HPDE6-E6E7 (cell line): Measurements from ENCODE around the gene DTNBP1.
"Not testable (repeated sequence)": the region's sequence is repeated elsewhere in the genome, so short reads cannot be mapped to it uniquely, and the experiment has no call there.

Experiments
- DNase-seq: peaks from one replicate; pipeline ENCODE4 v3.0.0; 2011; ENCODE audit warnings: missing footprints; ENCODE audit errors: extremely low spot score

The DTNBP1 gene

DNA sequence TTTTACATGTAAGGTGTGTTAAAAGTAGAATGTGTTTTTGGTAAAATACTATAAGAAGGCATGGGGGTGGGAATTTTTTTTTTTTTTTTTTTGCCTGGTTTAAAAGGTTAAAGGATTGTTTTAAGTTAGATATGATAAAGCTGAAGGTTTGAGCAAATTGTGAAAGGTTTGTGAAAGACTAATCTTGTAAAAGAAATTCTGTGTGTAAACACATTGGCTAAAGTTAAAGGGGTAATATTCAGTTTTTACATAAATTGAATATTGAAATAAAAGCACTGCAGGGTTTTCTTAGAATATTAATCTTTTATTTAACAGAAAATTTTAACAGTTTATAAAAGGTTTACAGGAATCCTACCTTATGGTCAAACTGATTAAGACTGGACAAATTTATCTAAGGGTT is 105.7 kb downstream of the DTNBP1 start:
- DNase-seq = no peak

GRCh38 chr6:15556711-15557110 is 106.1 kb downstream of the DTNBP1 start:
- DNase-seq = no peak

GRCh38 chr6:15555101-15556038 is 107.5 kb downstream of the DTNBP1 start:
- DNase-seq = no peak

DNA sequence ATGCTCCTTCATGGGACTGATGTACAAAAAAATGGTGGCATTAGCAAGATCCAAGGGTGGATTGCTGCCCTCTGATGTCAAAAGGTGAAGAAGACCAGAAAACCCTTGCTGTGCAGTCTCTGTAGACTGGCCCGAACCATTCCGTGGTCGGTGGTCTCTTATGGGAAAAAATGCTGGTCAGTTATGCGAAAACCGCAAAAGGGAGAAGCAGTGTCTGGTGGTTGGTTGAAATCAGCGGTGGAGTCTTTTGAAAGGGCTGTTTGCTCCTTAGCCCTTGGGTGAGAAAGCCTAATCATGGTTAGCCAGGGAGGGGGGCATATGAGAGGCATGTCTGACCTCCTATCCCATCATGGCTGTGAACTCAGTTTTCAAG is 108.1 kb downstream of the DTNBP1 start:
- DNase-seq = no peak

DNA sequence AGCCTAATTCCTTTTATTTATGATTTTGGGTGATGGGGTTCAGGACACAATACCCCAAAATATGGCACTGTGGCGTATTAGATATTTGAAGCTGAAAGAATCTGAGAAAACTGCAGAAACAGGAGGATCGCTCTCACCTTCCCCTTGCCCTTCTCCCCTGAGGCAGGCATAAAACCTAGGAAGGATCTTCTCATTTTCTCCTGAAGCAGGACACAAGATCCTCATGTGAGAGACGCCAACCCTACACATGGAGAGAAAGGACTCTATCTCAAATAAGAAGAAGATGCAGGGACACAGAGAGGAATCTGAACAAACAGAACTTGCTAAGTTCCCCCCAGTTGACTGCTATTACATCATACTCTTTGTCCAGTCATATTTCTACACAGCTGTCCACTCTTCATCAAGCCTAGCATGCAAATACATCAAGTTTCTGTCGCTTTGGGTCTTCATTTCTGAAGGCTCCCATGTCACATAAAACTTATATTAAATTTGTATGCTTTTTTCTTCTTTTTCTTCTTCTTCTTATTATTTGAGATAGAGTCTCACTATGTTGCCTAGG is 109.0 kb downstream of the DTNBP1 start:
- no peak for DNase-seq

- no peak for DNase-seq
Measured at GRCh38 chr6:15553031-15553430, 109.8 kb downstream of the DTNBP1 start.

- DNase-seq = no peak
Measured at GRCh38 chr6:15551798-15552197, 111.0 kb downstream of the DTNBP1 start.

DNA sequence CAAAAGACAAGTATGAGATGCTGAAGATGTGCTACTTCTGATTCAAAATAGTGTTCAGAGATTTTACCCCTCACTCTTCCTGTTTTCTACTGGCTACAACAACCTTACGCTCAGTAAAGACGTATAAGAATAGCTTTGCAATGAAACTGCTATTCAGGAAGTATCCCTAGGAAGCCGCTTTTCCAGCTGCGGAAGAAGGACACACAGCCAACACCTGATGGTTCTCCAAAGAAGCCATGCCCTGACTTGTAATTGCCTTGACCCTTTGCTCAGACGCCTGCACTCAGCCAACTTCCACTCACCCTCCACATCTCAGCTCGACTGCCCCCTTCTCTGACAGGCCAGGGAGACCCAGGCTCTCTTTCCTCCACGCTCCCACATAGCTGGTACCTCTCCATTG is 111.6 kb downstream of the DTNBP1 start:
- DNase-seq = no peak

- no peak for DNase-seq
Measured at GRCh38 chr6:15550546-15551123, 112.2 kb downstream of the DTNBP1 start.

DNA sequence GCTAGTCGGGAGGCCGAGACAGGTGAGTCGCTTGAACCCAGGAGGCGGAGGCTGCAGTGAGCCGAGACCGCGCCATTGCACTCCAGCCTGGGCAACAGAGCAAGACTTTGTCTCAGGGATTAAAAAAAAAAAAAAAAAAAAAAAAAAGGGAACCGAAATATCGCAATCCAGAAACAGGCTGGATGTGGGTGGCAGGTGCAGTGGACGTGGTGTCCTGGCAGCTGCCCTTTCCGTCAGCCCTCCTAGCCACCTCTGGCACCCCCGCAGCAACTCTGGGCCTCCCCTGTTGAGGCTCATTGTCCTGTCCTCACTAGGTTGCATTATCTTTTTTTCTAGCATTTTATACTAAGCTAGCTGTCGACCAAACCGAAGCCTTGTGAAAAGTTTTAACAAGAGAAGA is 113.5 kb downstream of the DTNBP1 start:
- no peak for DNase-seq

- no peak for DNase-seq
Measured at GRCh38 chr6:15547400-15547799, 115.4 kb downstream of the DTNBP1 start.

- DNase-seq = no peak
Measured at GRCh38 chr6:15546591-15546990, 116.2 kb downstream of the DTNBP1 start.

- DNase-seq = no peak
Measured at GRCh38 chr6:15544321-15544900, 118.4 kb downstream of the DTNBP1 start.

DNA sequence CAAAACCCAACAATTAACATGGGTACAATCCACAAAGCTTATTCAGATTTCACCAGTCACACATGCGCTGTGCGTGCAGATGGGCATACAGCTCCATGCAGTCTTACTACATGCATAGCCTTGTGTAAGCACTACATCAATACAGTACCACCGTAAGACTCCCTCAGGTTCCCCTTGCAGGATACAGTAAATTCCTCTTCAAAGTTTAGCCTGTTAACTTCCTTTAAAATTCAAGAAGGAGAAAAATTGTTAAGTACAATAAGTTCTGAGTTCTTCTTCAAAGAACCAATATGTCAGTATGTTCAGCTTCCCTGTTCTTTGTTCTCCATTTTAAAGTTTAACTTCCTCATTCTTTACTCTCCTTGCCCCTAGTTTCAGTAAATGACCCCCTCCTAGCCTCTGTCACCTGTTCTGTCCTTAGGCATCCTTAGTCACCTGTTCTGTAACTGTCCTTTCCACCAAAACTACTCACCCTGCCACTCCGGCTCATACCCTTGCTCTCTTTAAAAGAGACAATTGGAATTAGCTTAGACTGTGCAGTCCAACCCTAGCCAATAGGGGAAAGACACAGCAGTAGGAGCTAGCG is 119.4 kb downstream of the DTNBP1 start:
- not testable (repeated sequence) for DNase-seq

DNA sequence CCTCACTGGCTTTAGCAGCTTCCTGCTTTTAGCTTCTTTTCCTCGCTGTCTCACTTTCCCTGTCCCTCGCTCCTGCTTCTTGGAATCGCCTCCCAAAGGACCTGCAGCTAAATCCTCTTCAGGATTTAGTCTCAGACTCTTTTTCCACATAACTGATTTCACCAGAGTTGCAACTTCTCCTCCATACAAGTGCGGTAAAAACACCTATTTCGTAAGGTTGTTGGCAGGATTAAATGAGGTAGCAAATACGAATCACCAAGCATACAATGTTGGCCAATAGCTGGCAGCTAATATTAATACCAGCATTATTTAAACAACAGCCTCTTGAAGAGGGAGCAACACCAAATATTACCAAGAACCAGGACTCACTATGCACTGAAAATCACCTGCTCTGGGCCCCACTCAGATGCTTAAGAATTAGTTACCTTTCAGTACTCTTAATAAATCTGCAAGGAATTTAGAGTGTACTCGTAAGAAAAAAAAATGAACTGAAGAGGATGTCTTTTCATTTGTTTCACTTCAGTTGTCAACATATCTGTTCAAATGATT is 123.0 kb downstream of the DTNBP1 start:
- DNase-seq = no peak

DNA sequence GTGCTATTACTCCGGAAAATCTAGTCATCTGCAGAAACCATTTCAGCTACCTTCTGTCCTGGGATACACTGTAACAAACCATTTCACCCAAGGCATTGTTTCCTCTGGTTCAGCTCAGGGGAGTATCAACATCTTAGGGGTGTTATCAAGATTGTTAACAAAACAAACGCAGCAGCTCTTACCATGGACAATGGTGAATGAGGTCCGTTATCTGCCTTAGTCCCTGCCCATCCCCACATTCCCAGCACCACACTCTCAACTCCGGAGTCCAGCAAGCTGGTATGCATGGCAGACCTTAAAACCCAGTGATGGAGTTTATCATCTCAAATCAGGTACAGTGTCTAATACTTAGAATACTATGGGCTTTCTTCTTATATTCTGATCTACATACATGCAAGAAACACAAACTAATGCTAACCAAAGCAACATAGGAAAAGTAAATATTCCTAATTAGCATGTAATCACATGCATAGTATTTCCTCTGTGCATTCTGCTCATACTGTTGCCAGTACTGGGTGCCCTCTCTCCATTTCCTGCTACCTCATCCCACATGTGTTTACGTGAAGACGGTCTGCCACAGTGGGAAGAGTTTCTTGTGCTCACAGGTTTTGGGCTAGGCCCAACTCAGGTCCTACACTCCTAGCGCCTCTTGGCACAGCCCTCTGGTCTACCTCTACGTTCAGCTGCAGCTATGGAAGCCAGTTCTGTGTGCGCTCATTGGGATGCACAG is 123.9 kb downstream of the DTNBP1 start:
- DNase-seq = no peak

DNA sequence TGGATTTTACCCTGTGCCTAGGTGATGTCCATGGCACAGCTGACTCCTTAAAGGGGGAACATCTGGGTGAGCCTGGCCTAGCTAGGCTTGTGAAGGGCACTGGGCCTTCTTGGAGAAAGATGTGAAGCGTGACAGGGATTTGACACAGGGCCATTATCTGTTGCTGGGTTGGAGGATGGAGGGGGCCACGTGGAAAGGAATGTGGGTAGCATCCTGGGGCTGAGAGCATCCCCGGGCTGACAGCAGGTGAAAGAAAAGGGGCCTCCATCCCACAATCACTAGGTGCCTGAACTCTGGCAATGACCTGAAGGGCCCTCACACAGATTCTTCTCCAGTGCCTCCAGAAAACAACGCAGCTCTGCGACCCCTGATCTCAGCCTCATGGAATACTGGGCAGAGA is 124.7 kb downstream of the DTNBP1 start:
- DNase-seq = no peak

DNA sequence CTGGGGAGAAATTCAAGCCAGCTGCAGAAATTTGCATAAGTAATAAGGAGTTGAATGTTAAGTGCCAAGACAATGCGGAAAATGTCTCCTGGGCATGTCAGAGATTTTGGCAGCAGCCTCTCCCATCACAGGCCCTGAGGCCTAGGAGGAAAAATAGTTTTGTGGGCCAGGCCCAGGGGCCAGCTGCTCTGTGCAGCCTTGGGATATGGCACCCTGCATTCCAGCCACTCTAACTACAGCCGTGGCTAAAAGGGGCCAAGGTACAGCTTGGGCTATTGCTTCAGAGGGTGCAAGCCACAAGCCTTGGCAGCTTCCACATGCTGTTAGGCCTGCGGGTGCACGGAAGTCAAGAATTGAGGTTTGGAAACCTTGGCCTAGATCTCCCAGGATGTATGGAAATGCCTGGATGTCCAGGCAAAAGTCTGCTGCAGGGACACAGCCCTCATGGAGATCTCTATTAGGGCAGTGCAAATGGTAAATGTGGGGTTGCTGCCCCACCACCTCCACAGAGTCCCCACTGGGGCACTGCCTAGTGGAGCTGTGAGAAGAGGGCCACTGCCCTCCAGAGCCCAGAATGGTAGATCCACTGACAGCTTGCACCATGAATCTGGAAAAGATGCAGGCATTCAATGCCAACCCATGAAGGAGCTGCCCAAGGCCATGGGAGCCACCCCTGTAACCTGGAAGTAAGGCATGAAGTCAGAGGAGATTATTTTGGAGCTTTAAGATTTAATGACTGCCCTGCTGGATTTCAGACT is 126.5 kb downstream of the DTNBP1 start:
- no peak for DNase-seq

GRCh38 chr6:15535495-15536197 is 127.2 kb downstream of the DTNBP1 start:
- DNase-seq = no peak

- no peak for DNase-seq
Measured at GRCh38 chr6:15534974-15535373, 127.9 kb downstream of the DTNBP1 start.
